CD14-positive monocyte (primary cell): ENCODE data around the gene VWF. TPM values are rescaled to one million over a fixed set of nuclear protein-coding genes. Genes with fewer than 3 reads are reported as not detected.

Experiments
- DNase-seq, 3 donors: peaks; one replicate each; pipeline ENCODE4 v3.0.0-alpha.2; 2011 to 2022
- H2AFZ ChIP-seq: 2 replicates; pipeline ENCODE4 v1.6.0; 2012; ENCODE audit warnings: mild to moderate bottlenecking, low read depth, low read length, inconsistent platforms; ENCODE audit not compliant: insufficient read depth, poor library complexity, severe bottlenecking
- H3K27ac ChIP-seq, 2 donors: 1 replicate in 1 of 2; 2 replicates in 1 of 2; pipeline ENCODE4 v1.5.1; 2012 to 2013; ENCODE audit warnings: low read length in 2 of 2, control low read depth in 1 of 2, inconsistent platforms in 1 of 2, low read depth in 1 of 2, mild to moderate bottlenecking in 1 of 2
- H3K27me3 ChIP-seq, 2 donors: one replicate each; pipeline versions ENCODE4 v1.6.0 to v1.6.1; 2011 to 2013; ENCODE audit warnings: low read length in 2 of 2; ENCODE audit not compliant: control insufficient read depth in 2 of 2, insufficient read depth in 2 of 2
- H3K36me3 ChIP-seq, 2 donors: replicated peaks in 1 of 2; 1 replicate in 1 of 2; 2 replicates in 1 of 2; pipeline versions ENCODE4 v1.5.1 to v1.6.1; 2012 to 2013; ENCODE audit warnings: low read length in 2 of 2, control low read depth in 1 of 2, inconsistent platforms in 1 of 2, mild to moderate bottlenecking in 1 of 2; ENCODE audit not compliant: insufficient read depth in 2 of 2, control insufficient read depth in 1 of 2
- H3K4me1 ChIP-seq, 2 donors: 1 replicate in 1 of 2; 2 replicates in 1 of 2; pipeline versions ENCODE4 v1.5.1 to v1.6.1; 2012 to 2013; ENCODE audit warnings: low read length in 2 of 2, control low read depth in 1 of 2, inconsistent platforms in 1 of 2, mild to moderate bottlenecking in 1 of 2, moderate library complexity in 1 of 2; ENCODE audit not compliant: insufficient read depth in 2 of 2, control insufficient read depth in 1 of 2
- H3K4me2 ChIP-seq: replicated peaks from 2 replicates; pipeline ENCODE3; 2012; ENCODE audit warnings: low read length, moderate library complexity, mild to moderate bottlenecking; ENCODE audit not compliant: poor library complexity, severe bottlenecking; ENCODE audit errors: extremely low read depth
- H3K4me3 ChIP-seq, 3 experiments: fragments of 200-600 bp in 1 of 3; sonication (generic) in 1 of 3; replicated peaks in 1 of 3; 1 replicate in 2 of 3; 2 replicates in 1 of 3; pipeline ENCODE4 v1.5.1; 2011 to 2013; ENCODE audit warnings: low read length in 3 of 3, mild to moderate bottlenecking in 3 of 3, control low read depth in 2 of 3, low read depth in 2 of 3, inconsistent platforms in 1 of 3, moderate library complexity in 1 of 3
- H3K79me2 ChIP-seq: 2 replicates; pipeline ENCODE4 v1.6.0; 2012; ENCODE audit warnings: mild to moderate bottlenecking, control low read depth, inconsistent platforms, low read length, moderate library complexity; ENCODE audit not compliant: insufficient read depth
- H3K9ac ChIP-seq: 2 replicates; pipeline ENCODE4 v1.6.0; 2017; ENCODE audit warnings: low read length, mild to moderate bottlenecking; ENCODE audit not compliant: insufficient read depth, poor library complexity, severe bottlenecking
- H3K9me3 ChIP-seq, 2 donors: replicated peaks in 1 of 2; 1 replicate in 1 of 2; 2 replicates in 1 of 2; pipeline versions ENCODE4 v1.5.1 to v1.6.1; 2012 to 2013; ENCODE audit warnings: low read length in 2 of 2, control low read depth in 1 of 2; ENCODE audit not compliant: control insufficient read depth in 1 of 2, insufficient read depth in 1 of 2
- H4K20me1 ChIP-seq: 2 replicates; pipeline ENCODE4 v1.6.0; 2012; ENCODE audit warnings: mild to moderate bottlenecking, low read length, control low read depth, moderate library complexity; ENCODE audit not compliant: insufficient read depth
- H3K27ac Mint-ChIP-seq, 7 donors: one replicate each; pipeline ENCODE4 v1.8.0; 2020; ENCODE audit warnings: mild to moderate bottlenecking in 7 of 7, mixed read lengths in 7 of 7, moderate library complexity in 6 of 7, inconsistent platforms in 2 of 7
- H3K27me3 Mint-ChIP-seq, 3 donors: one replicate each; pipeline ENCODE4 v1.8.0; 2021 to 2022; ENCODE audit warnings: low read depth in 3 of 3, mild to moderate bottlenecking in 3 of 3, mixed read lengths in 3 of 3, moderate library complexity in 3 of 3, inconsistent platforms in 1 of 3
- H3K36me3 Mint-ChIP-seq, 2 donors: one replicate each; pipeline ENCODE4 v1.8.0; 2020; ENCODE audit warnings: mixed read lengths in 2 of 2, inconsistent platforms in 1 of 2, mild to moderate bottlenecking in 1 of 2
- H3K4me1 Mint-ChIP-seq: one replicate; pipeline ENCODE4 v1.8.0; 2020; ENCODE audit warnings: mild to moderate bottlenecking, mixed read lengths
- H3K4me3 Mint-ChIP-seq, 2 donors: one replicate each; pipeline ENCODE4 v1.8.0; 2020; ENCODE audit warnings: mild to moderate bottlenecking in 2 of 2, mixed read lengths in 2 of 2, moderate library complexity in 1 of 2
- H3K9me3 Mint-ChIP-seq, 7 donors: one replicate each; pipeline ENCODE4 v1.8.0; 2020 to 2022; ENCODE audit warnings: mixed read lengths in 7 of 7, mild to moderate bottlenecking in 6 of 7, moderate library complexity in 6 of 7, inconsistent platforms in 2 of 7
- WGBS: methylation state at CpG from one replicate; pipeline ENCODE4 v1.1.5; 2013; ENCODE audit warnings: missing lambda C conversion rate; ENCODE audit not compliant: insufficient coverage; 5-methylcytosine and 5-hydroxymethylcytosine counted together
- intact Hi-C, 2 donors: fragments of 100-400 bp; cut with micrococcal nuclease; formaldehyde crosslinking; loops; one replicate each; pipeline versions ENCODE4 v1.15.0 to v1.15.1; 2023
- polyA plus RNA-seq, 3 donors: library from polyadenylated mRNA; depleted of rRNA in 1 of 3; unstranded in 2 of 3; stranded (reverse) in 1 of 3; fragments of 300-500 nt in 2 of 3; fragments of >200 nt in 1 of 3; fragmentation: Illumina TruSeq in 2 of 3; gene quantifications; 1 replicate in 2 of 3; 2 replicates in 1 of 3; pipeline ENCODE4 v1.2.3, GENCODE V29; 2012 to 2021
- TF ChIP-seq, protein P1 (sequence below): fragments of 200-600 bp; IDR thresholded peaks from one replicate; pipeline ENCODE4 v1.8.0; 2022; ENCODE audit warnings: antibody characterized with exemption, mild to moderate bottlenecking

The VWF gene
- polyA plus RNA-seq, 3 donors = 0.17 to 0.49 (median 0.48) TPM

DNA sequence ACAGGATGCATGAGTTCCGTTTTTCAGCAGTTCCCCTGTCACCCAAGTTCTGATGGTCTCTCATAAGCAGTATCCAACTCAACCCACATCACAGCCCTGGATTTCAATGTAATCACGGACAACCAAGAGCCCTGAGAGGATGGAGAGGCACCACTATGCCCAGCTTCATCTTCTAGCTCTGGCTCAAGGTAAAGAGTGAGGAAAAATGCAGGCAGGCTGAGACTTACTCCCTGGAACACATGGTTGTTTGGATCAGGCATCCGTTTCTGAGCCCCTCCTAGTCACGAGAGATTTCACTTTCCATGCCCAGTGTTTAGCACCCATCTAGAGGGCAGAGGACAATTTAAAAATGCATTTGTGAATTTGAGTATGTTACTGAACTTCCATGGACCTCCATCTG is 224.4 kb downstream of the VWF start:
- H3K27ac Mint-ChIP-seq = no peak overlapping the region
- H3K27me3 Mint-ChIP-seq = peaks cover 2 to 5% (median 4%) of the 10 kb centered on the region in 3 donors
- no peaks in the 10 kb centered on the region for H3K9me3 ChIP-seq
- H3K36me3 Mint-ChIP-seq = no peaks in the 10 kb centered on the region
- no peaks in the 10 kb centered on the region for H3K79me2 ChIP-seq
- H2AFZ ChIP-seq = no peak overlapping the region
- no peak overlapping the region for H3K4me3 Mint-ChIP-seq
- no peak overlapping the region for H3K27ac ChIP-seq
- no CpG with 5 or more reads among the region's 4 CpGs for WGBS
- intact Hi-C loops = no loop called here
- DNase-seq = no peak
- no peaks in the 10 kb centered on the region for H3K36me3 ChIP-seq
- no peak overlapping the region for H3K4me2 ChIP-seq
- H4K20me1 ChIP-seq = no peaks in the 10 kb centered on the region
- H3K9ac ChIP-seq = no peak overlapping the region
- peaks cover 0 to 3% (median 0%) of the 10 kb centered on the region in 7 donors for H3K9me3 Mint-ChIP-seq
- no peaks in the 10 kb centered on the region for H3K4me1 Mint-ChIP-seq
- H3K27me3 ChIP-seq = peaks cover 2% of the 10 kb centered on the region in 2 donors
- no peaks in the 10 kb centered on the region for H3K4me1 ChIP-seq
- TF ChIP-seq, protein P1, sequence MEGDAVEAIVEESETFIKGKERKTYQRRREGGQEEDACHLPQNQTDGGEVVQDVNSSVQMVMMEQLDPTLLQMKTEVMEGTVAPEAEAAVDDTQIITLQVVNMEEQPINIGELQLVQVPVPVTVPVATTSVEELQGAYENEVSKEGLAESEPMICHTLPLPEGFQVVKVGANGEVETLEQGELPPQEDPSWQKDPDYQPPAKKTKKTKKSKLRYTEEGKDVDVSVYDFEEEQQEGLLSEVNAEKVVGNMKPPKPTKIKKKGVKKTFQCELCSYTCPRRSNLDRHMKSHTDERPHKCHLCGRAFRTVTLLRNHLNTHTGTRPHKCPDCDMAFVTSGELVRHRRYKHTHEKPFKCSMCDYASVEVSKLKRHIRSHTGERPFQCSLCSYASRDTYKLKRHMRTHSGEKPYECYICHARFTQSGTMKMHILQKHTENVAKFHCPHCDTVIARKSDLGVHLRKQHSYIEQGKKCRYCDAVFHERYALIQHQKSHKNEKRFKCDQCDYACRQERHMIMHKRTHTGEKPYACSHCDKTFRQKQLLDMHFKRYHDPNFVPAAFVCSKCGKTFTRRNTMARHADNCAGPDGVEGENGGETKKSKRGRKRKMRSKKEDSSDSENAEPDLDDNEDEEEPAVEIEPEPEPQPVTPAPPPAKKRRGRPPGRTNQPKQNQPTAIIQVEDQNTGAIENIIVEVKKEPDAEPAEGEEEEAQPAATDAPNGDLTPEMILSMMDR = no peak
- H3K4me3 ChIP-seq = no peak overlapping the region

DNA sequence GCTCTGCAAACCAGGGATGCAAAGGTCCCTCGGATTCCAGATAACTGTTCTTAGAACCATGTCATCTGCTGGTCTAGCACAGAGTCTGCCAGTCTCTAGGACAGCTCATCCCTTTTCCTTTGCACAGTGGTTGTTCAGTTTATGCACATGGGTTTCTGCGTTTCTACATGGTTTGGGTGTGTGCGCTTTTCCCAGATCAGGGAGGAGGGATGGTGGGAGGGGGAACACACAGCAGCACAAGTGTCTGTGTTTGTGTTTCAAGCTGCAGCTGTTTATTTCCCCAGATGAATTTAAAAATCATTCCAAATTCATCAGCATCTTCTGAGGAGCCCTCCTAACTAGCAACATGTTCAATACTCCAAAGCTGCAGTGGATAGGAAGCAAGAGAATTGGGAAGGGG is 224.8 kb downstream of the VWF start:
- no peak overlapping the region for H3K27ac Mint-ChIP-seq

More for the DNA sequence above, 224.8 kb downstream of the VWF start:
- Mint-ChIP-seq H3K27me3 (peaks cover 2 to 5% (median 4%) of the 10 kb centered on the region in 3 donors), H3K36me3 (no peaks in the 10 kb centered on the region), H3K4me3 (no peak overlapping the region), H3K9me3 (peaks cover 0 to 5% (median 1%) of the 10 kb centered on the region in 7 donors), H3K4me1 (no peaks in the 10 kb centered on the region)
- Histone ChIP-seq H3K27me3 (peaks cover 2% of the 10 kb centered on the region in 2 donors), H3K27ac (no peak overlapping the region), H3K79me2 (no peaks in the 10 kb centered on the region), H3K4me3 (no peak overlapping the region), H4K20me1 (no peaks in the 10 kb centered on the region), H3K9me3 (no peaks in the 10 kb centered on the region), H3K36me3 (no peaks in the 10 kb centered on the region), H2AFZ (no peak overlapping the region), H3K4me2 (no peak overlapping the region), H3K9ac (no peak overlapping the region), H3K4me1 (no peaks in the 10 kb centered on the region)
- DNase-seq = no peak
- TF ChIP-seq, protein P1 = no peak
- intact Hi-C loops = no loop called here
- 100% methylated on average over 1 of the region's 3 CpGs for WGBS
